ENCODE measurements around the gene ITGAV.

The ITGAV gene

GRCh38 chr2:186693446-186693832 is 103.6 kb downstream of the ITGAV start:
- TF ChIP-seq GATA3 (IDR thresholded peaks at IDR 0.05; ENCODE audit: low read depth, low read length) (no peak), GATA2 (IDR thresholded peaks at IDR 0.05; ENCODE audit: low read depth, low read length) (no peak)

GRCh38 chr2:186695081-186695756 is 105.4 kb downstream of the ITGAV start:
- TF ChIP-seq GATA2 (IDR thresholded peaks at IDR 0.05; ENCODE audit: low read depth, low read length), result 0 out of 2 replicates have a peak, but pooled peaks have one; percentile 23
- TF ChIP-seq GATA3 (IDR thresholded peaks at IDR 0.05; ENCODE audit: low read depth, low read length), result no peak

- TF ChIP-seq GATA3 (IDR thresholded peaks at IDR 0.05; ENCODE audit: low read depth, low read length) (no peak), GATA2 (IDR thresholded peaks at IDR 0.05; ENCODE audit: low read depth, low read length) (no peak)
Observed at GRCh38 chr2:186696290-186696689, 106.4 kb downstream of the ITGAV start.

DNA sequence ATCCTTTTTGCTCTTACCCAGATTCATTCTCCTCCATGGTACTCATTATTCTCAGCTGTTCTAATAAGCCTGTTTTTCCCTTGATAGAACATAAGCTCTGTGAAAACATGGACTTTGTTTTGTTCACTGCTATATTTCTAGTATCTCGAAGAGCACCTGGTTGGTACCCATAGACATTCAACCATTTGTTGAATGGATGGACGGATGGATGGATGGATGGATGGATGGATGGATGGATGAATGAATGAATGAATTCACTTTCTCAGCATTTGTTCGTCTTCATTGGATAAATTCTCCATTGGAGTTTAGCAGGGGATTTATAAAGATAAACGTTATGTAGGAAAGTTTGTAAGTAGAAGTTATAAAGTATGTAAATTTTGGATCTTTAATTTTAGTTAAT is 106.9 kb downstream of the ITGAV start:
- TF ChIP-seq GATA2 (IDR thresholded peaks at IDR 0.05; ENCODE audit: low read depth, low read length) (no peak), GATA3 (IDR thresholded peaks at IDR 0.05; ENCODE audit: low read depth, low read length) (no peak)

DNA sequence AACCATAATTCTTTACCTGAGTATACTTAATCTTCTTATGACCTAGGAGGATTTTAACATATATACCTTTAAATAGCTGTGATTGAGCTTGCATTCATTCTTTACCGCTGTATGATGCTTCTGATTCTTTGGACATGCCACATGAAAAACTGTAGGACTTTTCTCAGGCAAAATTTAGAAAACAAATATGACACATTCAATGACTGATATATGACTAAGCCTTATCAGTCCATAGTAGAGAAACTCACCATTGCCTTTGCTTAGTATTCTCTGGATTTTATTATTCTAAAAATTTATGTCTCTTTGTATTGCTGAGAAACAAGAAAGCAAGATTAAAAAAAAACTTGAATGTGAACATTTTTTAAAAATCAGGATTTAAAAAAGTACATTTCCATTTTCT is 107.7 kb downstream of the ITGAV start:
- TF ChIP-seq GATA3 (IDR thresholded peaks at IDR 0.05; ENCODE audit: low read depth, low read length) (no peak), GATA2 (IDR thresholded peaks at IDR 0.05; ENCODE audit: low read depth, low read length) (no peak)

DNA sequence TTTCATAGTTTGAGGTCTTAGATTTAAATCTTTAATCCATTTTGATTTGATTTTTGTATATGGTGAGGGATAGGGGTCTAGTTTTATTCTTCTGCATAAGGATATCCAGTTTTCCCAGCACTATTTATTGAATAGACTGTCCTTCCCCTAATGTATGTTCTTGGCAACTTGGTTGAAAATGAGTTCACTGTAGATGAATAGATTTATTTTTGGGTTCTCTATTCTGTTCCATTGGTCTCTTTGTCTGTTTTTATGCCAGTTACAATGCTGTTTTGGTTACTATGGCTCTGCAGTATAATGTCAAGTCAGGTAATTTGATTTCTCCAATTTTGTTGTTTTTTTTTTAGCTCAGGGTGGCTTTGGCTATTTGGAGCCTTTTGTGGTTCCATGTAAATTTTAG is 109.9 kb downstream of the ITGAV start:
- TF ChIP-seq GATA3 (IDR thresholded peaks at IDR 0.05; ENCODE audit: low read depth, low read length), result no peak
- no peak for TF ChIP-seq GATA2 (IDR thresholded peaks at IDR 0.05; ENCODE audit: low read depth, low read length)

- TF ChIP-seq GATA3 (IDR thresholded peaks at IDR 0.05; ENCODE audit: low read depth, low read length), result no peak
- TF ChIP-seq GATA2 (IDR thresholded peaks at IDR 0.05; ENCODE audit: low read depth, low read length), result no peak
Observed at GRCh38 chr2:186702006-186702405, 112.2 kb downstream of the ITGAV start.

- TF ChIP-seq GATA3 (IDR thresholded peaks at IDR 0.05; ENCODE audit: low read depth, low read length), result no peak
- no peak for TF ChIP-seq GATA2 (IDR thresholded peaks at IDR 0.05; ENCODE audit: low read depth, low read length)
Observed at GRCh38 chr2:186702501-186702900, 112.6 kb downstream of the ITGAV start.

GRCh38 chr2:186704897-186705296 is 115.0 kb downstream of the ITGAV start:
- TF ChIP-seq GATA2 (IDR thresholded peaks at IDR 0.05; ENCODE audit: low read depth, low read length) (no peak), GATA3 (IDR thresholded peaks at IDR 0.05; ENCODE audit: low read depth, low read length) (no peak)

DNA sequence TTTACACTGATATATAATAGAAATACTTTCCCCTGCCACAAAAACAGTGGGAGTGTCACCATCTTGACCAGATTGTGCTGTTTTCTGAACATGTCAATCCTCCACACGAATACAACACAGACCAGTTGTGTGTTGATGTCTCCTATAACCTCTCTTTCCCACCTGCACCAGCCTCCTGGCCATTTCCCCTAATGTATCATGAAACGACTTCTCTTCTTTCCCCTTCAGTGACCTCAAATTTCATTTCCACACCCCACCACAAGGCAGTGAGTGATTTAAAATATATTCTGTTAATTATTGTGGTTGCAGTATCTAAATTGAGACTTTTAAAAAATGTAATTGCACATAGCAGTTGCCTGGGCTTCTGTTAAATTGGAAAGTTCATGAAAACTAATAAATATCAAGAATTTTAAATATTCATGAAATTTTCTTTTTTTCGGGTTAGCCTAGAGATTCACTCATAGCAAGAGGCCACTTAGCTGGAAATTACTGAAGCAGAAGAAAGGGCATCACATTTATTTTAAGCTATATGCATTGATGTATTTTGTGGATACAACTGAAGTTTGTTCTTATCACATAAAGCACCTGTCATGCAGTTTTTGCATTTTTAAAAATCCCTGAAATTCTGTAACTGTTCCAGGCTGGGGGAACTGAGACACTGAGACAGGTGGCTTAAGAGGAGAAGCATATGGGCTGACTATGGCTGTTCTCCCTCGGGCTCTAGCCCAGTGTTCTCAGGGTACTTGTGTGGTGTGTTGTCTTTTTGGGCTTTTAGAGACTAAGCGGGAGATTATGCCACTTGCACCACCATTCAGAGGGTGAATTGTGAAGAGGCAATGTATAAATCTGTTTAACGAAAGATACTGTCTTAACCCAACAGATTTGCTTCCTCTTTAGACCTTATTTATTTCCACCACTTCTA is 119.9 kb downstream of the ITGAV start:
- TF ChIP-seq GATA3 (IDR thresholded peaks at IDR 0.05; ENCODE audit: low read depth, low read length), result no peak
- no peak for TF ChIP-seq GATA2 (IDR thresholded peaks at IDR 0.05; ENCODE audit: low read depth, low read length)

DNA sequence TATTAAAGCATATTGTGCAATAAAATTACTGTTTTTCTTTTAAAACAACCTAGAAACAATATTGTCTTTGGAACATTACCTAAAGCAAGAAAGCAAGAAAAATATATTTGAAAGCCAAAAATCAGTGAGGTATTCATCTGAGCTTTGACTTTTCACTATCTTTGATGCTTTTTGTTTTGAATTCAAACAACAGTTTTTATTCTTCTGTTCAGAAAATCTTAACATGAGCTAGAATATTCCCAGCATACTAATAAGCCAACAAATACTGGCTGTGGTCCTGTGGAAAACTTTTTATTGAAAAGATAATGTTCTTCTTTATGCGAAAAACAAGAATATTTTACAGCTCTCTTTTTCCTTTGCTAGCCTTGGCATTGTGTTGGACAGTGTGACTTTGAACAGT is 123.8 kb downstream of the ITGAV start:
- TF ChIP-seq GATA2 (IDR thresholded peaks at IDR 0.05; ENCODE audit: low read depth, low read length), result no peak
- no peak for TF ChIP-seq GATA3 (IDR thresholded peaks at IDR 0.05; ENCODE audit: low read depth, low read length)

DNA sequence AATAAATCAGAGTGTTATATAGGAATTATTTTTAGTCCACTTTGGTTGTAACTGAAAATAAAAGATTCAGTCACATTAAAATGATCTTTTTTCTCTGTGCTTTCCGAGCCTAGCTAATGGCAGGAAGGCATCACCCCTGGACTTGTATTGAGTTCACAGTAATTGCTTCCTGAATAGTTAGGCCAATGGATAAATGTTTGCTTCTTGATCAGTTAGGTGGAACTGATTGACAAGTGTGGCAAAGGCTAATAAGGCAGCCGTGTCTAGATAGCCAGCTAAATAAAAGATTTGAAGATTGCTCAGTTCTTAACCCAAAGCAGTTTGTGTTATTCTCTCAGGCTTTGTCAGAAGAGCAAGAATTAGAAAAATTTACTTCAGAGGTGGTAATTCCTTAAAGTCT is 124.8 kb downstream of the ITGAV start:
- TF ChIP-seq GATA2 (IDR thresholded peaks at IDR 0.05; ENCODE audit: low read depth, low read length), result no peak
- TF ChIP-seq GATA3 (IDR thresholded peaks at IDR 0.05; ENCODE audit: low read depth, low read length), result no peak

- TF ChIP-seq GATA2 (IDR thresholded peaks at IDR 0.05; ENCODE audit: low read depth, low read length) (no peak), GATA3 (IDR thresholded peaks at IDR 0.05; ENCODE audit: low read depth, low read length) (no peak)
Observed at GRCh38 chr2:186716004-186716403, 126.1 kb downstream of the ITGAV start.

GRCh38 chr2:186716899-186717298 is 127.0 kb downstream of the ITGAV start:
- no peak for TF ChIP-seq GATA3 (IDR thresholded peaks at IDR 0.05; ENCODE audit: low read depth, low read length)
- no peak for TF ChIP-seq GATA2 (IDR thresholded peaks at IDR 0.05; ENCODE audit: low read depth, low read length)

Measured in SH-SY5Y (cell line).